ENCODE measurements around the gene C17orf50.

The C17orf50 gene

DNA sequence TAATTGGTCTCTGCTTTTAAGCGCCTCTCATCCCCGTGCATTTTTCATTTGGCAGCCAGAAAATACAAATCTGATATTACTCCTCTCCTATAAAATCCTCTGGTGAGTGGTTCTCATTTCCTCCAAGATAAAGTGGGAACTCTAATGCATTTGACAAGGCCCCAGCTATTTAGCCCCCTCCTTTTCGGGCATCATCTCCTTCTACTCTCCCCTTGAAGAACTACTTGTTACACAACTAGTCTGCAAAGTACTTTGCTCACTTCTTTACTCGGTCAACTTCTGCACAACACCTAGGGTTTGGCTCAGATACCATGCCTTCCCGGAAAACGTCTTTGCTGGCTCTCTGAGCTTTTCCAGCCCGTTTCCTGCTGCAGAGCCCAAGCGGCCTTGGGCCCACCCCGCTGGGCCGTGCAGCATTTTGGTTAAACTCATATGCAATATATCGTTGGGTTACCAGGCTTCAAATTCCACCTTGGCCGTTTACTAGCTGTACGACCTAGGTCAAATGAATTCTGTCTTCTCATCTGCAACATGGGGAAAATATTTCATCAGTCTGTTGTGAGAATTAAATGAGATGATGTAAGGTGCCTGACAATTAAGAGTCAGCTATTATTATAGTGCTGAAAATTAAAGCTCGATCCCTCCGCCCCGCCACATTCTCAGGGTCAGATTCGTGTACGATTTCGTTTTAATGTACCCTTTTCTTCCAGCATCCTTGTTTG is 47.7 kb downstream of the C17orf50 start:
- H3K27me3 ChIP-seq (ENCODE audit: control insufficient read depth, low read length) = no peaks in the 10 kb centered on the region
- peaks cover 36% of the 10 kb centered on the region for H3K4me1 ChIP-seq (ENCODE audit: control insufficient read depth, low read length)
- peaks cover 41% of the 10 kb centered on the region for H3K36me3 ChIP-seq (ENCODE audit: control insufficient read depth, low read length)
- H3K4me2 ChIP-seq (ENCODE audit: low read length) = peak overlapping the region; percentile 87
- H3K4me3 ChIP-seq (ENCODE audit: low read length) = peak overlapping the region; percentile 88
- no peaks in the 10 kb centered on the region for H3K9me2 ChIP-seq (replicated peaks; ENCODE audit: control insufficient read depth, low read length)
- no peaks in the 10 kb centered on the region for H3F3A ChIP-seq (ENCODE audit: control insufficient read depth, insufficient read depth)
- no peaks in the 10 kb centered on the region for H3K9me3 ChIP-seq (ENCODE audit: control insufficient read depth, insufficient read depth, low read length)
- TF ChIP-seq EZH2phosphoT487 (IDR thresholded peaks at IDR 0.05; ENCODE audit: borderline replicate concordance, low read length) = no peak
- TF ChIP-seq, protein P1, sequence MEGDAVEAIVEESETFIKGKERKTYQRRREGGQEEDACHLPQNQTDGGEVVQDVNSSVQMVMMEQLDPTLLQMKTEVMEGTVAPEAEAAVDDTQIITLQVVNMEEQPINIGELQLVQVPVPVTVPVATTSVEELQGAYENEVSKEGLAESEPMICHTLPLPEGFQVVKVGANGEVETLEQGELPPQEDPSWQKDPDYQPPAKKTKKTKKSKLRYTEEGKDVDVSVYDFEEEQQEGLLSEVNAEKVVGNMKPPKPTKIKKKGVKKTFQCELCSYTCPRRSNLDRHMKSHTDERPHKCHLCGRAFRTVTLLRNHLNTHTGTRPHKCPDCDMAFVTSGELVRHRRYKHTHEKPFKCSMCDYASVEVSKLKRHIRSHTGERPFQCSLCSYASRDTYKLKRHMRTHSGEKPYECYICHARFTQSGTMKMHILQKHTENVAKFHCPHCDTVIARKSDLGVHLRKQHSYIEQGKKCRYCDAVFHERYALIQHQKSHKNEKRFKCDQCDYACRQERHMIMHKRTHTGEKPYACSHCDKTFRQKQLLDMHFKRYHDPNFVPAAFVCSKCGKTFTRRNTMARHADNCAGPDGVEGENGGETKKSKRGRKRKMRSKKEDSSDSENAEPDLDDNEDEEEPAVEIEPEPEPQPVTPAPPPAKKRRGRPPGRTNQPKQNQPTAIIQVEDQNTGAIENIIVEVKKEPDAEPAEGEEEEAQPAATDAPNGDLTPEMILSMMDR (IDR thresholded peaks at IDR 0.05; ENCODE audit: low read depth, low read length, poor library complexity, severe bottlenecking) = no peak
- H3K79me2 ChIP-seq (ENCODE audit: control insufficient read depth, low read length) = peaks cover 46% of the 10 kb centered on the region
- peak overlapping the region; percentile 87 for H3K27ac ChIP-seq (ENCODE audit: low read depth, low read length)
- H4K20me1 ChIP-seq (ENCODE audit: control insufficient read depth, insufficient read depth, low read depth, low read length) = peaks cover 34% of the 10 kb centered on the region

DNA sequence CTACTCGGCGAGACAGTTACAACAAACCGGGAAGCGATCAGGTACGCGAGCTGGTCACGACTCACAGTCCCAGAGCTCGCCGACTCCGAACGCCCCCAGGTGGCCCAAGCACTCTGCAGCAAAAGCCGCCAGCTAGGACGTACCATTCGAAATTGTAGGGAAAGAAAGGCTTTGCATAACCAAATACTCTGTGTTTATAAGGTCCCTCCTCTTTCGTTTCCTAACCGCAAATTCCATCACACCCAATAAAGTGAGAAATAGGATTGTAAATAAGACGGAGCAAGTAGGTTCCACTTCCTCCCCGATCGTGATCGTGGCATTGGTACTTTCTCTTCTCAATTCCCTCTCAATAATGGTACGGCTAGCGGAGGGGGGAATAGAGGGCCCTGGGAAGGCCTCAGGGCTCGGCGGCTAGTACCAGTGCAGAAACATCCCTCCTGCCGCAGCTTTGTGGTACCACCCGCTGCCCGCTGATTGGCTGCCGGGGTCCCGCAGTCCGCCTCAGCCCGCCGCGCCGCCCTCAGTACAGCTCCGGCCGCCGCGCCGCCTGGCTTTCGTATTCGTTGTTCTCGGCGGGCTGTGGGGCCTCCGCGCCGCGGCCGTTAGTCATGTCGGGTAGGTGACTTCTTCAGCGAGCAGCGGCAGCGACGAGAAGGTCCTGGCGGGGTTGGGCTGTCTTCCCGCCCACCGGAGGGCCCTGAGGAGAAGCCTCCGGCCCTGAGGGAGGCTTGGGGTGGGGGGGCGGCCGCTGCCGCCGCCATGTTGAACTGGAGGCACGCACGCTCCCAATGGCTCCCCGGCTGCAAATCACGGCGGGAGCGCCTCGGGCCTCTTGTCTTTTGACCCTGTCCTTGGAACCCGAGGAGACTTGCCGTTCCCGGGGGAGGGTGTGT is 48.5 kb downstream of the C17orf50 start, which contains the start of gene TAF15:
Gene TAF15, plus strand, starts transcription at position 523 of the 893 bp plus-strand sequence. Its CDS starts 86 bp downstream, at position 609.
- H3K4me2 ChIP-seq (ENCODE audit: low read length) = peak within 1 kb of the TSS; percentile 87
- peaks cover 47% of the 10 kb centered on the region for H3K36me3 ChIP-seq (ENCODE audit: control insufficient read depth, low read length)
- H3K79me2 ChIP-seq (ENCODE audit: control insufficient read depth, low read length) = peaks cover 54% of the 10 kb centered on the region
- H3K4me3 ChIP-seq (ENCODE audit: low read length) = peak within 1 kb of the TSS; percentile 88
- H4K20me1 ChIP-seq (ENCODE audit: control insufficient read depth, insufficient read depth, low read depth, low read length) = peaks cover 37% of the 10 kb centered on the region
- H3K4me1 ChIP-seq (ENCODE audit: control insufficient read depth, low read length) = peaks cover 36% of the 10 kb centered on the region
- no peaks in the 10 kb centered on the region for H3K9me2 ChIP-seq (replicated peaks; ENCODE audit: control insufficient read depth, low read length)
- TF ChIP-seq, protein P1 (IDR thresholded peaks at IDR 0.05; ENCODE audit: low read depth, low read length, poor library complexity, severe bottlenecking) = peak; percentile 88
- TF ChIP-seq EZH2phosphoT487 (IDR thresholded peaks at IDR 0.05; ENCODE audit: borderline replicate concordance, low read length) = no peak
- H3F3A ChIP-seq (ENCODE audit: control insufficient read depth, insufficient read depth) = no peaks in the 10 kb centered on the region
- no peaks in the 10 kb centered on the region for H3K27me3 ChIP-seq (ENCODE audit: control insufficient read depth, low read length)
- H3K27ac ChIP-seq (ENCODE audit: low read depth, low read length) = peak within 1 kb of the TSS; percentile 87
- H3K9me3 ChIP-seq (ENCODE audit: control insufficient read depth, insufficient read depth, low read length) = no peaks in the 10 kb centered on the region

DNA sequence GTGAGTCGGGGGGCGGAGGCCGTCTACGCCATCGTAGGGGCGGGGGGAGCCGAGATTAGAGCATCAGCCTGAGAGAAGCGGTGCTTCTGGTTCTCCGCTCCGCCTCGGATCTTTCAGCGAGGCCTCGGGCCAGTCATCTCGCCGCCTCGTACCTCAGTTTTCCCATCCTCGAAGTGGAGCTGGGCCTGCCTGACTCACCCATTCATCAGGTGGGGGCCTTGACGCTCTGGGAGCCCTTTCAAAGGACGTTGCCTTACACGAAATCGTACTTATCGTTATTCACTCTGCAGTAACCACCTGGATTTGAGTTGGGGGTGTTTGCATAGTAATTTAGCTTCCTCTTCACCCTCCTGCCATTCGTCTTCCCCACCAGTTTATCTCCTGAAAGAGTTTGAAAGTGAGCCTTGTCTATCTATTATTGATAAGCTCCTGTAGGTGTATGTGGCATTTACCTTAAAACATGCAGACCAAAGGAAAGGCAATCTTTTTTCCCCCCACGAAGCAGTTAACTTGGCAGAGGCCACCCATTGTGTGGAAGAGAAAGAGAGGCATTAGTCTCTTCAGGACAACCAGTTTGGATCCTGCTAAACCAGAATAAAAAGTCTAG is 49.3 kb downstream of the C17orf50 start:
- Histone ChIP-seq H3K9me2 (replicated peaks; ENCODE audit: control insufficient read depth, low read length) (no peaks in the 10 kb centered on the region), H3K4me3 (ENCODE audit: low read length) (peak overlapping the region; percentile 88), H3K4me2 (ENCODE audit: low read length) (peak overlapping the region; percentile 87), H3K9me3 (ENCODE audit: control insufficient read depth, insufficient read depth, low read length) (no peaks in the 10 kb centered on the region), H3K27me3 (ENCODE audit: control insufficient read depth, low read length) (no peaks in the 10 kb centered on the region), H3F3A (ENCODE audit: control insufficient read depth, insufficient read depth) (peaks cover 2% of the 10 kb centered on the region), H3K79me2 (ENCODE audit: control insufficient read depth, low read length) (peaks cover 61% of the 10 kb centered on the region), H3K4me1 (ENCODE audit: control insufficient read depth, low read length) (peaks cover 34% of the 10 kb centered on the region), H4K20me1 (ENCODE audit: control insufficient read depth, insufficient read depth, low read depth, low read length) (peaks cover 38% of the 10 kb centered on the region), H3K27ac (ENCODE audit: low read depth, low read length) (peak overlapping the region; percentile 87), H3K36me3 (ENCODE audit: control insufficient read depth, low read length) (peaks cover 53% of the 10 kb centered on the region)
- TF ChIP-seq, protein P1 (IDR thresholded peaks at IDR 0.05; ENCODE audit: low read depth, low read length, poor library complexity, severe bottlenecking) = no peak
- no peak for TF ChIP-seq EZH2phosphoT487 (IDR thresholded peaks at IDR 0.05; ENCODE audit: borderline replicate concordance, low read length)

All from DOHH2 (cell line).